Measurements from ENCODE around the gene NEDD4.

DNA sequence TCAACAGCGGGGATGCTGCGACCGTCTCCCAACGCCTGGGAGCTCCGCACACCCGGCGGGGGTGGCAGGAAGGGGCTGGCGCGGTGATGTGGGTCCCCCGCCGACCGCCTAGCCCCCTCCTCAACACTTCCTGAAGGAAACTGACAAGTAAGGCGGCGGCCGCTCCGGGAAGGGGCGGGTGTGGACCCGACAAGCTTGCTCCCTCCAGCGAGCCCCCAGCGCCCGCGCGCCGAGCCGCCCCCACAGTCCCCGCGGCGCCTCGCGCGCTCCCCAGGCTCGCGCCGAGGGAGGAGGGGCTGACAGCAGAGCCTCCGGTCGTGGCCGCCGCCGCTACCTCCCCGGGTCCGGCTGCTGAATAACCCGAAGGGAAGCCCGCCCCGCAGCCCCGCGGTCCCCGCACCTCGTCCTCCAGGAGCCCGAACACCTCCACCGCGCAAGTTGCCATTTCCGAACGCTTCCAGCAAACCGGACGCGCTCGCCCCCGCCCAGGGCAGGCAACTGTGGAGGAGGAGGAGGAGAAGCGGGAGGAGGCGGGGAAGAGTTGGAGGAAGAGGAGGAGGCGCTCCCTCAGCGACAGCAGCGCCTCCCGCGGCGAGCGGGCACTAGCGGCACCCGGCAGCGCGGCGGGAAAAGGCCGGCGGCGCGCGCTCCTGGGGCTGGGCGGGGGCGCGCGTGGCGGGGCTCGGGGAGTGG is at the start of gene NEDD4:
- TF ChIP-seq, protein P1, sequence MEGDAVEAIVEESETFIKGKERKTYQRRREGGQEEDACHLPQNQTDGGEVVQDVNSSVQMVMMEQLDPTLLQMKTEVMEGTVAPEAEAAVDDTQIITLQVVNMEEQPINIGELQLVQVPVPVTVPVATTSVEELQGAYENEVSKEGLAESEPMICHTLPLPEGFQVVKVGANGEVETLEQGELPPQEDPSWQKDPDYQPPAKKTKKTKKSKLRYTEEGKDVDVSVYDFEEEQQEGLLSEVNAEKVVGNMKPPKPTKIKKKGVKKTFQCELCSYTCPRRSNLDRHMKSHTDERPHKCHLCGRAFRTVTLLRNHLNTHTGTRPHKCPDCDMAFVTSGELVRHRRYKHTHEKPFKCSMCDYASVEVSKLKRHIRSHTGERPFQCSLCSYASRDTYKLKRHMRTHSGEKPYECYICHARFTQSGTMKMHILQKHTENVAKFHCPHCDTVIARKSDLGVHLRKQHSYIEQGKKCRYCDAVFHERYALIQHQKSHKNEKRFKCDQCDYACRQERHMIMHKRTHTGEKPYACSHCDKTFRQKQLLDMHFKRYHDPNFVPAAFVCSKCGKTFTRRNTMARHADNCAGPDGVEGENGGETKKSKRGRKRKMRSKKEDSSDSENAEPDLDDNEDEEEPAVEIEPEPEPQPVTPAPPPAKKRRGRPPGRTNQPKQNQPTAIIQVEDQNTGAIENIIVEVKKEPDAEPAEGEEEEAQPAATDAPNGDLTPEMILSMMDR (conservative IDR thresholded peaks at IDR 0.05; ENCODE audit: low read depth, low read length): peak; percentile 61
- TF ChIP-seq CEBPB (IDR thresholded peaks at IDR 0.05; ENCODE audit: low read depth, low read length) (no peak), CHD1 (IDR thresholded peaks at IDR 0.05; ENCODE audit: low read depth, low read length) (no peak), MAFK (IDR thresholded peaks at IDR 0.05; ENCODE audit: low read depth, low read length) (no peak), SMC3 (IDR thresholded peaks at IDR 0.05; ENCODE audit: low read depth, low read length) (no peak), MAZ (IDR thresholded peaks at IDR 0.05; ENCODE audit: borderline replicate concordance, low read depth, low read length) (peak; percentile 86), POLR2A (IDR thresholded peaks at IDR 0.05; ENCODE audit: low read depth, low read length) (no peak), RAD21 (IDR thresholded peaks at IDR 0.05; ENCODE audit: low read length) (no peak; the same call in 1 of the 2 replicates), RCOR1 (IDR thresholded peaks at IDR 0.05; ENCODE audit: insufficient replicate concordance, low read length) (peak; percentile 71), MXI1 (IDR thresholded peaks at IDR 0.05; ENCODE audit: borderline replicate concordance, low read depth, low read length) (peak; percentile 25; the same call in 1 of the 2 replicates), RFX5 (IDR thresholded peaks at IDR 0.05; ENCODE audit: low read depth, low read length) (no peak)
- TF ChIP-seq, protein P2, sequence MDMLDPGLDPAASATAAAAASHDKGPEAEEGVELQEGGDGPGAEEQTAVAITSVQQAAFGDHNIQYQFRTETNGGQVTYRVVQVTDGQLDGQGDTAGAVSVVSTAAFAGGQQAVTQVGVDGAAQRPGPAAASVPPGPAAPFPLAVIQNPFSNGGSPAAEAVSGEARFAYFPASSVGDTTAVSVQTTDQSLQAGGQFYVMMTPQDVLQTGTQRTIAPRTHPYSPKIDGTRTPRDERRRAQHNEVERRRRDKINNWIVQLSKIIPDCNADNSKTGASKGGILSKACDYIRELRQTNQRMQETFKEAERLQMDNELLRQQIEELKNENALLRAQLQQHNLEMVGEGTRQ (IDR thresholded peaks at IDR 0.05; ENCODE audit: low read depth, low read length): no peak

Data from IMR-90 (cell line).